ENCODE results near the gene UNCX. TPM values are rescaled to one million over a fixed set of nuclear protein-coding genes. Genes with fewer than 3 reads are reported as not detected.
"Not testable (repeated sequence)": the region's sequence is repeated elsewhere in the genome, so short reads cannot be mapped to it uniquely, and the experiment has no call there.

Gene UNCX
- total RNA-seq, 1 experiment from 2014 or later, result not detected

DNA sequence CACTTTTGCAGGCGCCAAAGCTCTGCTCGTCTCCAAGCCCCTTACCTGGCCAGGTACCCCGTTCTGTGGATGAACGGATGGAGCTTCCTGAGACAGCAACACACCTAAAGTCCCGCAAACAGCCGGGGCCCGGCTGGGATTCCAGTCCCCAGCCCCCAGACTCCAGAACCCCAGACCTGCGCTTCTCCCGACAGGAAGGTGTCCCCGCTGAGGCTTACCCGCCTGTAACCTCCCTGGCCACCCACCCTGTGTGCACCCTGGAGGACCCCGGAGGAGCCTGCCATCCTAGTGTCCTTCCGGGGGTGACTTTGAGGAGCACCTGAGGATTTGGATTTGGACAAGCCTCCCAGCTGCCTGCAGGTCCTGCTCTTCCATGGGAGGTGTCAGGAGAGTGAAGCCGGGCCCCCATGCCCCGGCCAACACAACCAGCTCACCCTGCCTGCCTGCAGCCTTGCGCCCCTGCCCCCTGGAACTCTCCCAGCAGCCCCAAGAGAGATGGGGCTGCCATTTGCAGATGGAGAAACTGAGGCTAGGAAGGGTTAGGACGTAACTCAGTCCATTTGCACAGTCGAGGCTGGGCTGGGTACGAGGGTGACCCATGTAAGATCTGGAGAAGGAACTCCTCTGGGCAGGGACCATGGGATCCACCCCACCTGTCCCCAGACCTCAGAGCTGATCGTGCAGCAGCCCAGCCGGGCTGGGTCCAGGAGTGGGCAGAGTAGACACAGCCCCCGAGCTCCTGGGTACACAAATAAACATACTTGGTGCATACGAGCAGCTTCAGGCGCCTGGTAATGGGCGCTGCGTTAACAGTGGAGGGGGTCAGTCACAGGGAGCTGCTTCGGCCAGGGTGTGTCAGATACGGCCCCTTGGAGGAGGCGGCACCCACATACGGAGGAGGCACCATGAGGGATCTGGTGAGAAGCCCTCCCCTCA, 31.9 kb downstream of the UNCX start:
- in situ Hi-C loops (cut with HindIII; ENCODE audit: low pct_unique_long_range_greater_than_20kb, low sequenced_read_pairs), result no loop called here
- no peak for DNase-seq (ENCODE audit: low read depth)

DNA sequence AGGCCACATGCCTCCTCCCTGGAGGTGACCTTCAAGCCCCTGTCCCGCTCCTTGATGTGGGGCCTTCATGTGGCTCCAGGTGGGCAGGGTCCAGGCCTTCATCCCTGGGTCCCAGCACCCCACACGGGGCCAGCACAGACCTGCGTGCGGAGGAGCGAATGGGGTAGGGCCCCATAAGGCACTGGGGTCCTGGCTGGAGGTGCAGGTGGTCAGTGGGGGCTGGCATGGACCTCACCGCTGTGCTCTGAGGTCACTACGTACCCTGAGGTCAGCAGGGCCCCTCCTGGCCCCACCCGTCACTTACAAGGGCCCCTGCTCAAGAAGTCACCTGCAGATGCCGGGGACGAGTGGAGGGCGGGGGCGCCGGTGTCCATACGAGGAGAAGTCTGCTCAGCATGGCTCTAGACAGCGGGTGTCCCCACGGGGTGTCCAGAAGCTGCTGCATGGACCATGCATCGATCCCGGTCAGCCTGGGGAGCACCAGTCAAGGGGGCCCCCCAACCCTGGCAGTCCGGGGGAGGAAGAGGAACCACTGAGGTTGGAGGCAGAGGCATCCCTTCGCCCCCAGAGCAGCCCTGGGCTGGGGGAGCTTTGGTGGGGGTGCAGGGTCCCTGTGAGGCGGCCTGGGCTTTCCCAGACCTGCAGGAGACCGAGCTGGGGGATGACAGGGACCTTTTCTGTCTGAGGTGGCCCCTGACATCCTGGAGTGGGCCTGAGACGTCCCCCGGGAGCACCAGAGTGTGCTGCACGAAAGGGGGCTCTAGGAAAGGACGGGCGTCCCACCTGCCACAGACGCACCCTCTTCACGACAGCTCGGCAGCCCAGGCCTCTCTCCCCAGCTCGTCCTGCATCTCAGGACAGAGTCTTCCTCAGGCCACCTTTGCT, 34.6 kb downstream of the UNCX start:
- DNase-seq (ENCODE audit: low read depth), result no peak
- in situ Hi-C loops (cut with HindIII; ENCODE audit: low pct_unique_long_range_greater_than_20kb, low sequenced_read_pairs), result no loop called here

DNA sequence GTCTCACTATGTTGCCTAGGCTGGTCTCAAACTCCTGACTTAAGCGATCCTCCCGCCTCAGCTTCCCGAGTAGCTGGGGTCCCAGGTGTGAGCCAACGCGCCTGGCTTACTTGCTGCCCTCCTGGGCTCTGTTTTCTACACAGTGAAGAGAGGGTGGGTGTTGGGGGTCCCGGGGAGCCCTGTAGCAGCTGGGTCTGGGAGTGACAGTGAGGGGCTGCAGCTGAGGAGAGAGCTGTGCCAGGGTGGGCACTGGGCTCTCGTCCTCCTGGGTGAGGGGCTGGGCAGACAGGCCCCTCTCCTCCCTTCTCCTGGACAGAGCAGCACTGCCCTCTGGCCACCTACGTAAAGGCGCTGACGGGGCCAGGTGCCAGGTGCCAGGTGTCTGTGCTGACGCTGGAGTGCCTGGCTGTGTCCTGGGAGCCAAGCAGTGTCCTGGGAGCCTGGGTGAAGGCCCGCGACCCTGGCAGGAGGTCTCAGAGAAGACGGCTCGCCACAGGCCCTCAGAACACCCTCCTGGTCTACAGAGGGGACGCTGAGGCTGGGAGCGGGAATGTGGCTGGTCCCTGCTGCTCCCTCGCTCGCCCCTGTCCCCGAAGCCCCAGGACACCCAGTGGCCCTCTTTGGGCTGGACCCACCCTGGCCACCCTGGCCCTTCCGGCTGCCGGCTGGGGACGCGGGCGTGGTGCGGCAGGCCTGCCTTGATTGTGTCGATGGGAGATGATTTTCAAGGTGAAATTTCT, 35.6 kb downstream of the UNCX start:
- in situ Hi-C loops (cut with HindIII; ENCODE audit: low pct_unique_long_range_greater_than_20kb, low sequenced_read_pairs), result no loop called here
- DNase-seq (ENCODE audit: low read depth), result no peak

DNA sequence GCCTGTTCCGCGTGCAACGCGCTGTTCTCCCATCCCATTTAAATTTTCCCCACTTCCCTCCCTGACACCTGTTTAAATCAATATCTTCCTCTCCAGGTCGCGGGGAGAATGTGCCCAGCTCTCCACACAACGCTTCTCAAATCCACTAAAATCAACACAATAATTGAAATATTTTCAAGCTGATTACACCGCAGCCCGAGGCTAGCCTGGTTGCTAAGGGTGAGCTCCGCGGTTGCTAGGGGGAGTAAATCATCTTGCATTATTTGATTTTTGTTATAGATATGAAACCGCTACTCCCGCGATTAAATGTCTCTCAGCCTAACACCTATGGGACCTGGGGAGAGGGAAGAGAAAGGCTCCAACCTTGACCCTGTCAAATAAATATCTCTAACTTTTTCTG, 36.2 kb downstream of the UNCX start:
- in situ Hi-C loops (cut with HindIII; ENCODE audit: low pct_unique_long_range_greater_than_20kb, low sequenced_read_pairs), result no loop called here
- DNase-seq (ENCODE audit: low read depth), result no peak

DNA sequence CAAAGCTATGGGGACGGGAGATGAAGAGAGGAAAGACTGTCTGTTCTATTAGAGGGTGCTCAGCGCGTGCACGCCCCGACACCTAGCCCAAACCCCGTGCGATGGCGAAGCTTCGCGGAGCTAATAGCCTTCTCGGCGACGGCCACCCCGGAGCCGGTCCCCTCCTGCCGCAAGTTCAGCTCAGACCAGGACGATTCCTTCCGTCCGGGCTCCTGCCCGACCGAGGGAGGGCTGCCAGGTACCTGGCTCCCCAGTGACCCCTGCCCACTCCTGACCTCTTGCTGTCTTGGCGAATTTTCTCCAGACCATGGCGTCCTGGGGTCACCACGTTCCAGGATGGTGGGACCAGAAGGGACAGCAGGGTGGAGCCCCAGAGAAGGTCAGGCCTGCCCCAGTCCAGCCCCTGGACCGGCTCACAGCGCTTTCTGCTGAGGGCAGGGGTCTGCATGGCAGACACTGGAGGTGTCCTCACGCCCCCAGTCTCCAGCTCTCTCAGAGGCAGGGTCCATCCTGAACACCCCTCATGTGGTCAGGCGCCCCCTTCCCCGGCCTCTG, 36.7 kb downstream of the UNCX start:
- in situ Hi-C loops (cut with HindIII; ENCODE audit: low pct_unique_long_range_greater_than_20kb, low sequenced_read_pairs), result no loop called here
- DNase-seq (ENCODE audit: low read depth), result no peak

DNA sequence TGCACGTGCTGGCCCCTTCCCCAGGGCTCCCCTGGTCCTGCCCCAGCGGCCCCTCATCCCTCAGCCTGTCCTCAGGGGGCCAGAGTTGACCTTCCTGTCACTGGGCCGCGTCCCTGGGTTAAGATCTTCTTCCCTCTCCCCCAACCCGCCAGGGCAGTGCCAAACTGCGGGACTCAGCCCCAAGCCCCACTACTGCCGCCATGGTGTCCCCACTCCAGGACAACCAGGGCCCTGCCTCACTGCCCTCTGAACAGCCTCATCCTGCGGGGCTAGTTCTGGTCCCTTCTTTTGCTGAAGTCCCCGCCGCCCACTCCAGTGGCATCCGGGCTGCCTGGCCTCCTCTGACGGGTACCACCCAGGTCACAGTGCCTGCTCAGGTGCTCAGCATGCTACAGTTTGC, 37.5 kb downstream of the UNCX start:
- no peak for DNase-seq (ENCODE audit: low read depth)
- in situ Hi-C loops (cut with HindIII; ENCODE audit: low pct_unique_long_range_greater_than_20kb, low sequenced_read_pairs), result no loop called here

DNA sequence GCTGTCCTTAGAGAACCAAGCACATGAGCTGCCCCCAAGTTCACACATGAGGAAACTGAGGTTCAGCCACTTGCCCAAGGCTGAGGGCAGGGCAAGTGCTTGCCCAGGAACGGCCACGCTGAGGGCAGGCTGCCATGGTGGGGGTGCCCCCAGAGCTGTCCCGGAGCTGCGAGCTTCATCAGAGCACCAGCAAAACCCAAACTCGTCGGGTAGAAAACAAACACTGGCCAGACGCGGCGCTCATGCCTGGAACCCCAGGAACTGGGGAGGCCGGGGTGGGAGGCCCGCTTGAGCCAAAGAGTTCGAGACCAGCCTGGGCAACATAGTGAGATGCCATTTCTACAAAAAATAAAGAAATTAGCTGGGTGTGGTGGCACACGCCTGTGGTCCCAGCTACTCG, 38.4 kb downstream of the UNCX start:
- in situ Hi-C loops (cut with HindIII; ENCODE audit: low pct_unique_long_range_greater_than_20kb, low sequenced_read_pairs), result no loop called here
- DNase-seq (ENCODE audit: low read depth), result no peak

DNA sequence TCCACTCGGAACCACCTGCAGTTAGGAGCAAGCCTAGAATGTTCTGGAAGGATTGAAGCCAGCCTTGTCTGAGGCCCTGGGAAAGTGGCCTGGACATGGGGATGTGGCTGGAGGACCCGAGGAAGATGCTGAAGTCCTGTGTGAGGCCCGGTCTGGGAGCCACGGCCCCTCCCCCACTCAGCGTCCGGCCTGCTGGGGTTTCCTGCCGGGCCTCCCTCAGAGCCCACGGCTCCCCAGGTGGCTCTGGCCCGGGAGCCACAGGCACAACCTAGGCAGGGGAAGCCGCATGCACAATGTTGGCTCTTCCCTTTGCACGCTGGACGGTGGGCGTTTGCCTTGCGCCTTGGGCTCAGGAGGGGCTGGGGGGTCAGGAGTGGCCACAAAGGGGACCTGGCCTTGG, 39.0 kb downstream of the UNCX start:
- DNase-seq (ENCODE audit: low read depth), result no peak
- in situ Hi-C loops (cut with HindIII; ENCODE audit: low pct_unique_long_range_greater_than_20kb, low sequenced_read_pairs), result no loop called here

DNA sequence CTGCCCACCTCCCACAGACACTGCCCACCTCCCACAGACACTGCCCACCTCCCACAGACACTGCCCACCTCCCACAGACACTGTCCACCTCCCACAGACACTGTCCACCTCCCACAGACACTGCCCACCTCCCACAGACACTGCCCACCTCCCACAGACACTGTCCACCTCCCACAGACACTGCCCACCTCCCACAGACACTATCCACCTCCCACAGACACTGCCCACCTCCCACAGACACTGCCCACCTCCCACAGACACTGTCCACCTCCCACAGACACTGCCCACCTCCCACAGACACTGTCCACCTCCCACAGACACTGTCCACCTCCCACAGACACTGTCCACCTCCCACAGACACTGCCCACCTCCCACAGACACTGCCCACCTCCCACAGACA, 39.5 kb downstream of the UNCX start:
- in situ Hi-C loops (cut with HindIII; ENCODE audit: low pct_unique_long_range_greater_than_20kb, low sequenced_read_pairs), result not testable (repeated sequence)

DNA sequence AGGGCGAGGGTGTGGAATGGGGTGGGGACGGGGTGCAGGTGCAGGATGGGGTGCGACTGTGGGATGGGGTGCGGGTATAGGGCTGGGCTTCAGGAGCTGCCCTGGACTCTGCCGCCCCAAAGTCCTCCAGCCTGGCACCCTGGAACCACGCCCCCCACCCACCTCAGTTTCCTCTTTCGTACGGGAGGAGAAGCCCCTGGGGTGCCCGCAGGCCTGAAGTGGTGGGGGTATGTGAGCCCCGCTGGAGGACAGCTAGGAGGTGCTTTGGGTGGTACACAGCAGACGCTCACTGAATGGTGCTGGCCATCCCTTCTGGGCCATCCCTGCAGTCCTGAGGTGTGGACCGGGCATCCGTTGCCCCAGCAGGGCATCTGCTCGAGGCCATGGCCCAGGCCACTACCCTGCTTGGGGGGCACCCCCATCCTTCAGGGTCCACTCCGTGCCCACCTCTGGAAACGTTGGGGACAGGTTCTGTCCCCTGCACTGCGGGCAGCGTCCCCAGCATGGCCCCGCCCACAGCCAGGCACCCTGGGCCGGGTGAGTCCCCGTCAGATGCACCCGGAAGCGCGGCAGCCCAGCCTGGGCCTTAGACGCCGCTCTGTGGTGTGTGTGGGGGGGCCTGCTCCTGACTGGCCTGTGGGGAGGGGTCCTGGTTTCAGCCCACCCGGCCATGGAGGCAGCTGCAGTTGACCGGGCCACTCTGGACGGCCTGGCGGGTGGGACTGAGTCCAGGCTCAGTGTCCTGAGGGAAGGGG, 41.6 kb downstream of the UNCX start:
- in situ Hi-C loops (cut with HindIII; ENCODE audit: low pct_unique_long_range_greater_than_20kb, low sequenced_read_pairs), result no loop called here
- no peak for DNase-seq (ENCODE audit: low read depth)

More for the DNA sequence above, 39.5 kb downstream of the UNCX start:
- not testable (repeated sequence) for DNase-seq (ENCODE audit: low read depth)

DNA sequence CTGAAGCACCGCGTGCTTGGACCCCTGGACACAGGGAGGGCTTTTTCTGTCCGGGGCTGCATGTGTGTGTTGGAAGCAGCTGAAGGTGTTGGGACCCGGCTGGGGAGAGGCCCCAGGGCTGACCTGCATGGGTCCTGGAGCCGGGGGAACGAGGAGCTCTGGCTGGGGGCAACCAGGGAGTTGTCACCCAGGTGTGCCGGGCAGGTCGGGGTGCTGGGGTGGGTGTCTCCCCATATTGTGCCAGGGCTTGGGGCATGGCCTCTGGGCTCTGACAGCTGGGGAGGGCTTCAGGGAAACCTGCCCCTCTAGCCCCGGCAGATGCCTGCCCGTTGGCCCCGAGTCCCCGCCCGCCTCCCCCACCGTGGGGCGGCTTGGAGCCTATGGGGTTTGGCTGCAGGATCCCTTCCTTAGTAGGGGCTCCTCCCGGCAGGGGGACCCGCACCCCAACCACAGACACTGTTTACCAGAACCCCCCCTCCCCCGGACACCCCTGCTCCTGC, 42.3 kb downstream of the UNCX start:
- no peak for DNase-seq (ENCODE audit: low read depth)
- in situ Hi-C loops (cut with HindIII; ENCODE audit: low pct_unique_long_range_greater_than_20kb, low sequenced_read_pairs), result no loop called here

DNA sequence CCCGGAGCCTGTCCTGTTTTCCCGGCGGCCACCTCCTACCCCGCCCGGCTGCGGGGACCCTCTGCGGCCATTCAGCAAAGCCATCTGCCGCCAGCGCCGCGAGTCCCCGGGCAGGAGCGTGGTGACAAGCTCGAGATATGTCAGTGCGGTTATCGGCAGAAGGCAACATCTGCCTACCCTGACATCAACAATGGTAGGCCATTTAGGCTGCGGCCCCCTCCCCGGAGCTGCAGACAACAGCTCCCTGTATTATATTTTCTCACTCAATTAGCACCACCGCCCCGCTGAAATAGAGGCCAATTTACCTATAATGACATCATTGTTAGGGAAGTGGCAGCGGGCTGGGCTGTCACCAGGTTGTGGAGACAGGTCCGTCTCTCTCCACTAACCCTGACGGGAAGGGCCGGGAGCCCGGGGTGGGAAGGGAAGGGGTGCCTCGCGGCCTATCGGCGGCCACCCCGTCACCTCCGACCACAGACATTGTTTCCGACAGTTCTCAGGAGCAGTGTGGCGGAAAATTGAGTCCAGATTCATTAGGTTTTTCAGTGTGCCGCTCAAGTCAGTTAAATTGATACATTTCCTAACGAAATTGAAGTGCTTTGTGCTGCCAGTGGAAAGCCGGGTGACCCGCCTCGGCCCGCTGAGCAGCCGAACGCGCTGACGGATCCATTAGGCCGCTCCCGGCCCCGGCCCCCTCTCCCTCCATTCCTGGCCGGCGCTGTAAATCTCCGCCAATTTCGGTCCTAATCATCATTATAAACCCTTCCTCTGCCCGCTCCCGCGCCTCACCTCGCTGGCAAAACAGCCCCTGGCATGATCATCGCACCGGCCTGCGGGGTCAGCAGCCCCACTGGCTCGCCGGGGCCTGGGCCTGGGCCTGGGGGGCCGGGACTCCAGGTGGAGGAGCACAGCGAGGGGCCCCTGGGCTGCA, 43.0 kb downstream of the UNCX start:
- in situ Hi-C loops (cut with HindIII; ENCODE audit: low pct_unique_long_range_greater_than_20kb, low sequenced_read_pairs), result no loop called here
- no peak for DNase-seq (ENCODE audit: low read depth)

DNA sequence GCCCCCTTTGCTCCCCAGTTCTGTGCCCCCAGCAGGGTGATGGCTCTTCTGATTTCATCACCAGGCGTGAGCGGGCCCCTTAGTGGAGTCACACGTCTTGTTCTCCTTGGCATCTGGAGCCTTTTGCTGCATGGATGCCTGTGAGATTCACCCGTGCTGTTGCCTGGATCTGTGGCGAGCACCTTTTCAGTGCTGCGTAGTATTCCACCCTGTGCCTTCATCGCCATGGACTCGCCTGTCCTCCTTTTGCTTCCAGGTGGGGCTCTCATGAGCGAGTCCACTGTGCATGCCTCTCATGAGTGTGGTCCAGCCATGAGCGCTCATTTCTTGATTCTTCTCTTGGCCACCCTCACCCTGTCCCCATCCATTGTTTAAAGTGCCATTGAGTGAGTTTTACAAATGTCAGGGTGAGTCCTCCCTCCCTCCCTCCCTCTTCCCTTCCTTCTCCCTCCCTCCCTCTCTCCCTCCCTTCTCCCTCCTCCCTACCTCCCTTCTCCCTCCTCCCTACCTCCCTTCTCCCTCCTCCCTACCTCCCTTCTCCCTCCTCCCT, 44.0 kb downstream of the UNCX start:
- in situ Hi-C loops (cut with HindIII; ENCODE audit: low pct_unique_long_range_greater_than_20kb, low sequenced_read_pairs), result no loop called here
- DNase-seq (ENCODE audit: low read depth), result no peak

DNA sequence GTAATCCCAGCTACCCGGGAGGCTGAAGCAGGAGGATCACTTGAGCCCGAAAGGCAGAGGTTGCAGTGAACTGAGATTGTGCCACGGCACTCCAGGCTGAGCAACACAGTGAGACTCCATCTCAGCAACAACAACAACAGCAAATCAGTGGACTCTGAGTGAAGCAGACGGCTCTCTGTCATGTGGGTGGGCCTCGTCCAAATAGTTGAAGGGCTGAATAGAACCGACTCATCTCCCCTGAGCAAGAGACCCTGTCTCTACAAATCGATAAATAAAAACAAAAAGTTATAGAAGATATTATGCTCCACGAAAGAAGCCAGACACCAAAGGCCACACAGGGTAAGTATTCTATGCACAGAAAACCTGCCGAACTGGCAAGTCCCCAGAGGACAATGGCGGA, 45.9 kb downstream of the UNCX start:
- in situ Hi-C loops (cut with HindIII; ENCODE audit: low pct_unique_long_range_greater_than_20kb, low sequenced_read_pairs), result no loop called here
- DNase-seq (ENCODE audit: low read depth), result no peak

DNA sequence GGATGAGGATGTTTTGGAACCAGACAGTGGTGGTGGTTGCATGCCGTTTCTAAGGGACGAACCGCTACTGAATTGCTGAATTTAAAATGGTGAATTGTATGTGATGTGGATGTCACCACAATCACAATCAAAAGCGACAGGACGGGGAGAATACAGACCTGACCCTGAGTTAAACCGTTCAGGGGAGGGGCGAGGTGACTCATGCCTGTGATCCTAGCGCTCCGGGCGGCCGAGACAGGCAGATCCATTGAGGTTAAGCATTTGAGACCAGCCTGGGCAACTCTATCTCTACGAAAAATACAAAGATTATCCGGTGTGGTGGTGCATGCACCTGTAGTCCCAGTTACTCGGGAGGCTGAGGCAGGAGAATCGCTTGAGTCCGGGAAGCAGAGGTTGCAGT, 46.4 kb downstream of the UNCX start:
- no peak for DNase-seq (ENCODE audit: low read depth)
- in situ Hi-C loops (cut with HindIII; ENCODE audit: low pct_unique_long_range_greater_than_20kb, low sequenced_read_pairs), result no loop called here

DNA sequence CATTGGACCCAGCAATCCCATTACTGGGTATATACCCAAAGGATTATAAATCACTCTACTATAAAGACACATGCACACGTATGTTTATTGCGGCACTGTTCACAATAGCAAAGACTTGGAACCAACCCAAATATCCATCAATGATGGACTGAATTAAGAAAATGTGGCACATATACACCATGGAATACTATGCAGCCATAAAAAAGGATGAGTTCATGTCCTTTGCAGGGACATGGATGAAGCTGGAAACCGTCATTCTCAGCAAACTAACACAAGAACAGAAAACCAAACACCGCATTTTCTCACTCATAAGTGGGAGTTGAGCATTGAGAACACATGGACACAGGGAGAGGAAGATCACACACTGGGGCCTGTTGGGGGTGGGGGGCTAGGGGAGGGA, 47.2 kb downstream of the UNCX start:
- in situ Hi-C loops (cut with HindIII; ENCODE audit: low pct_unique_long_range_greater_than_20kb, low sequenced_read_pairs); DNase-seq (ENCODE audit: low read depth): not testable (repeated sequence)

Measured in Caki2 (cell line).